Neuron (in vitro differentiated cells): ENCODE data around the gene CNIH1.
A peak's percentile ranks its signal among the peaks of the same experiment; 100 is the strongest.
"Not testable (repeated sequence)": the region's sequence is repeated elsewhere in the genome, so short reads cannot be mapped to it uniquely, and the experiment has no call there.

Experiments used
- H2AFZ ChIP-seq: one replicate; pipeline ENCODE4 v1.6.1; 2013; ENCODE audit warnings: low read depth, mild to moderate bottlenecking, inconsistent platforms, low read length, moderate library complexity
- H3K27me3 ChIP-seq: one replicate; pipeline ENCODE4 v1.6.1; 2013; ENCODE audit warnings: low read length; ENCODE audit not compliant: insufficient read depth
- H3K36me3 ChIP-seq: one replicate; pipeline ENCODE4 v1.6.1; 2013; ENCODE audit warnings: low read length; ENCODE audit not compliant: insufficient read depth
- H3K4me1 ChIP-seq: one replicate; pipeline ENCODE4 v1.6.1; 2013; ENCODE audit warnings: low read length; ENCODE audit not compliant: insufficient read depth
- H3K4me3 ChIP-seq: 2 replicates; pipeline ENCODE4 v1.5.1; 2013; ENCODE audit warnings: mild to moderate bottlenecking, low read length, moderate library complexity
- H3K9me3 ChIP-seq: one replicate; pipeline ENCODE4 v1.6.1; 2013; ENCODE audit warnings: low read length

The CNIH1 gene

GRCh38 chr14:54410215-54410614 lies 31.0 kb downstream of the CNIH1 start:
- Histone ChIP-seq H3K27me3 (no peaks in the 10 kb centered on the region), H2AFZ (no peak overlapping the region), H3K4me1 (no peaks in the 10 kb centered on the region), H3K4me3 (no peak overlapping the region), H3K9me3 (no peaks in the 10 kb centered on the region), H3K36me3 (peaks cover 26% of the 10 kb centered on the region)

GRCh38 chr14:54403401-54404005 lies 37.7 kb downstream of the CNIH1 start:
- H3K4me1 ChIP-seq, H3K9me3 ChIP-seq, H3K36me3 ChIP-seq, H3K4me3 ChIP-seq, H2AFZ ChIP-seq, H3K27me3 ChIP-seq: not testable (repeated sequence)

GRCh38 chr14:54399560-54399959 lies 41.6 kb downstream of the CNIH1 start:
- Histone ChIP-seq H3K4me1 (peaks cover 2% of the 10 kb centered on the region), H3K4me3 (no peak overlapping the region), H3K36me3 (peaks cover 2% of the 10 kb centered on the region), H2AFZ (no peak overlapping the region), H3K9me3 (peaks cover 2% of the 10 kb centered on the region), H3K27me3 (no peaks in the 10 kb centered on the region)

GRCh38 chr14:54396493-54397335 lies 44.5 kb downstream of the CNIH1 start, which contains the start of gene CDKN3:
Gene CDKN3, plus strand, starts transcription at chr14:54397007. Its CDS starts 62 bp downstream, at chr14:54397069.
- peak within 1 kb of the TSS; percentile 71 for H3K4me3 ChIP-seq
- peaks cover under 1% of the 10 kb centered on the region for H3K36me3 ChIP-seq
- H2AFZ ChIP-seq: peak within 1 kb of the TSS; percentile 70
- peaks cover 2% of the 10 kb centered on the region for H3K4me1 ChIP-seq
- H3K9me3 ChIP-seq: peaks cover 2% of the 10 kb centered on the region
- H3K27me3 ChIP-seq: no peaks in the 10 kb centered on the region

GRCh38 chr14:54396183-54396492 lies 45.0 kb downstream of the CNIH1 start:
- Histone ChIP-seq H3K4me1 (peaks cover 2% of the 10 kb centered on the region), H3K36me3 (no peaks in the 10 kb centered on the region), H3K27me3 (no peaks in the 10 kb centered on the region), H3K4me3 (peak overlapping the region; percentile 71), H3K9me3 (peaks cover 2% of the 10 kb centered on the region), H2AFZ (peak overlapping the region; percentile 70)

GRCh38 chr14:54395716-54396115 lies 45.5 kb downstream of the CNIH1 start:
- no peaks in the 10 kb centered on the region for H3K36me3 ChIP-seq
- H2AFZ ChIP-seq: no peak overlapping the region
- H3K4me3 ChIP-seq: no peak overlapping the region
- no peaks in the 10 kb centered on the region for H3K27me3 ChIP-seq
- peaks cover 2% of the 10 kb centered on the region for H3K4me1 ChIP-seq
- peaks cover 2% of the 10 kb centered on the region for H3K9me3 ChIP-seq

- Histone ChIP-seq H3K9me3 (peaks cover 2% of the 10 kb centered on the region), H2AFZ (no peak overlapping the region), H3K4me1 (peaks cover 2% of the 10 kb centered on the region), H3K36me3 (no peaks in the 10 kb centered on the region), H3K27me3 (no peaks in the 10 kb centered on the region), H3K4me3 (no peak overlapping the region)
Observed at GRCh38 chr14:54395284-54395683, 45.9 kb downstream of the CNIH1 start.

- H3K27me3 ChIP-seq: no peaks in the 10 kb centered on the region
- H3K9me3 ChIP-seq: peaks cover 2% of the 10 kb centered on the region
- H3K36me3 ChIP-seq: no peaks in the 10 kb centered on the region
- H3K4me1 ChIP-seq: peaks cover 2% of the 10 kb centered on the region
- H3K4me3 ChIP-seq: no peak overlapping the region
- no peak overlapping the region for H2AFZ ChIP-seq
Observed at GRCh38 chr14:54394596-54394995, 46.6 kb downstream of the CNIH1 start.

GRCh38 chr14:54392986-54393884 lies 47.9 kb downstream of the CNIH1 start:
- not testable (repeated sequence) for H3K4me1 ChIP-seq, H3K36me3 ChIP-seq, H3K27me3 ChIP-seq, H3K4me3 ChIP-seq, H2AFZ ChIP-seq, H3K9me3 ChIP-seq

- Histone ChIP-seq H3K9me3 (peaks cover 2% of the 10 kb centered on the region), H3K27me3 (no peaks in the 10 kb centered on the region), H2AFZ (no peak overlapping the region), H3K4me1 (peaks cover 4% of the 10 kb centered on the region), H3K4me3 (no peak overlapping the region), H3K36me3 (no peaks in the 10 kb centered on the region)
Observed at GRCh38 chr14:54392131-54392859, 48.9 kb downstream of the CNIH1 start.

GRCh38 chr14:54387328-54387727 lies 53.8 kb downstream of the CNIH1 start:
- Histone ChIP-seq H3K9me3 (no peaks in the 10 kb centered on the region), H3K4me3 (no peak overlapping the region), H3K27me3 (no peaks in the 10 kb centered on the region), H3K36me3 (no peaks in the 10 kb centered on the region), H3K4me1 (peaks cover 12% of the 10 kb centered on the region), H2AFZ (no peak overlapping the region)

GRCh38 chr14:54385556-54385955 lies 55.6 kb downstream of the CNIH1 start:
- H3K27me3 ChIP-seq: no peaks in the 10 kb centered on the region
- H3K9me3 ChIP-seq: no peaks in the 10 kb centered on the region
- peaks cover 15% of the 10 kb centered on the region for H3K4me1 ChIP-seq
- no peaks in the 10 kb centered on the region for H3K36me3 ChIP-seq
- H3K4me3 ChIP-seq: no peak overlapping the region
- no peak overlapping the region for H2AFZ ChIP-seq
